Neural progenitor cell (in vitro differentiated cells): ENCODE results near the gene POLDIP3.

Experiments
- CTCF ChIP-seq: fragments of 200-600 bp; sonication (generic); IDR thresholded peaks from 2 replicates; pipeline ENCODE4 v1.5.1; 2017; ENCODE audit warnings: antibody characterized with exemption, mild to moderate bottlenecking
- EZH2 ChIP-seq: fragments of 200-600 bp; sonication (generic); IDR thresholded peaks from 2 replicates; pipeline ENCODE4 v1.6.1; 2017; ENCODE audit warnings: antibody characterized with exemption, mild to moderate bottlenecking, moderate library complexity
- EZH2phosphoT487 ChIP-seq: fragments of 200-600 bp; sonication (generic); IDR thresholded peaks from 2 replicates; pipeline ENCODE4 v1.6.1; 2017; ENCODE audit warnings: antibody characterized with exemption

- TF ChIP-seq CTCF, result no peak
- no peak for TF ChIP-seq EZH2
- no peak for TF ChIP-seq EZH2phosphoT487
Observed at GRCh38 chr22:42608136-42608822, 6.4 kb downstream of the POLDIP3 start.
